Measurements from ENCODE around the gene EML6. TPM values are rescaled to one million over a fixed set of nuclear protein-coding genes. Genes with fewer than 3 reads are reported as not detected.

The EML6 gene
- polyA plus RNA-seq, 1 of the 3 experiments (the other 2 are of a cell fraction), result 1.1 TPM

DNA sequence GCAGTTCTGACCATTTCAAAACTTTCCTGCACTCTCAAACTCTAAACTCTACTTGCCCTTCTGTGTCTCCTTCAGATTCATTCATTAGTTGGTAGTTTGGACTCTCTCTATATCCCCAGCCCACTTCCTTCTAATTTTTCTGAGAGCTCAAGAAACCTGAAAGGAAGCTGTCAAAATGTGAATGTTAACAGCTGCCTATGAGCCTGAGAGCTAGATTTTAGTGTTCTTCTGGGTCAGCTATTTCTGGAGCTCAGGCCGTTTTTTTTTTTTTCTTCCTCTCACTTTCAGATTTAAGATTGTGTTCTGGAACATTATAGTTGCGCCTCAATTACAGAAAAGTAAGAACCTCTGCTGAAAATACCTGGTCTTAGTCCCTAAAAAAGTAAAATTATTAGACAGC is 253.7 kb downstream of the EML6 start:
- Histone ChIP-seq H3K9me2 (no peaks in the 10 kb centered on the region), H3K27me3 (ENCODE audit: insufficient read depth) (no peaks in the 10 kb centered on the region), H3K27ac (ENCODE audit: low read depth in 2 of 2, low read length in 1 of 2) (0 out of 4 replicates have a peak overlapping the region, but pooled peaks of 1 of the 2 experiments have one; percentile 8), H4K20me1 (ENCODE audit: insufficient read depth) (peaks cover 100% of the 10 kb centered on the region), H3K9ac (no peak overlapping the region), H3K79me2 (ENCODE audit: insufficient read depth) (peaks cover 100% of the 10 kb centered on the region), H3F3A (replicated peaks; ENCODE audit: insufficient read depth) (peaks cover 40% of the 10 kb centered on the region), H2AFZ (ENCODE audit: low read depth) (no peak overlapping the region), H3K4me2 (no peak overlapping the region), H3K36me3 (replicated peaks in 1 of 2; ENCODE audit: control insufficient read depth in 1 of 2, insufficient read depth in 2 of 2, low read length in 1 of 2) (peaks cover 70 to 88% of the 10 kb centered on the region in 2 experiments), H3K4me1 (ENCODE audit: control insufficient read depth in 1 of 2, insufficient read depth in 2 of 2, low read depth in 1 of 2, low read length in 1 of 2) (peaks cover 3 to 6% of the 10 kb centered on the region in 2 experiments; a peak in 3 of 4 replicates), H3K4me3 (ENCODE audit: low read depth in 2 of 2, low read length in 1 of 2) (no peak overlapping the region), H3K9me3 (no peaks in the 10 kb centered on the region)
- DNase-seq, result no peak
- WGBS (ENCODE audit: low lambda C conversion rate), result 94% methylated on average over 2 of the region's 2 CpGs
- CTCF ChIA-PET, result interaction anchor here (0.6 kb wide), 1 partner anchor 142 kb away, joined by 3 read pairs; no protein-coding TSS in a partner anchor
- TF ChIP-seq ELF1 (IDR thresholded peaks at IDR 0.05) (no peak), NRF1 (IDR thresholded peaks at IDR 0.05; ENCODE audit: low read depth, low read length) (no peak), NFIC (IDR thresholded peaks at IDR 0.05; ENCODE audit: borderline replicate concordance) (no peak), TCF12 (IDR thresholded peaks at IDR 0.05) (no peak), TAF1 (IDR thresholded peaks at IDR 0.05; ENCODE audit: borderline replicate concordance, low read depth, low read length) (no peak), RXRA (IDR thresholded peaks at IDR 0.05; ENCODE audit: borderline replicate concordance, low read depth) (no peak), MEF2A (IDR thresholded peaks at IDR 0.05; ENCODE audit: borderline replicate concordance, low read depth) (no peak), SIN3A (IDR thresholded peaks at IDR 0.05; ENCODE audit: borderline replicate concordance, low read depth, low read length) (no peak), FOXM1 (IDR thresholded peaks at IDR 0.05; ENCODE audit: low read depth) (no peak), EZH2phosphoT487 (IDR thresholded peaks at IDR 0.05; ENCODE audit: borderline replicate concordance, low read depth) (no peak), EP300 (IDR thresholded peaks at IDR 0.05; ENCODE audit: borderline replicate concordance in 1 of 2, low read depth in 1 of 2, low read length in 1 of 2) (no peak), CHD2 (IDR thresholded peaks at IDR 0.05; ENCODE audit: low read length, partially characterized antibody) (no peak)
- TF ChIP-seq, protein P1, sequence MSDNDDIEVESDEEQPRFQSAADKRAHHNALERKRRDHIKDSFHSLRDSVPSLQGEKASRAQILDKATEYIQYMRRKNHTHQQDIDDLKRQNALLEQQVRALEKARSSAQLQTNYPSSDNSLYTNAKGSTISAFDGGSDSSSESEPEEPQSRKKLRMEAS (IDR thresholded peaks at IDR 0.05; ENCODE audit: low read depth), result no peak
- TF ChIP-seq, protein P2, sequence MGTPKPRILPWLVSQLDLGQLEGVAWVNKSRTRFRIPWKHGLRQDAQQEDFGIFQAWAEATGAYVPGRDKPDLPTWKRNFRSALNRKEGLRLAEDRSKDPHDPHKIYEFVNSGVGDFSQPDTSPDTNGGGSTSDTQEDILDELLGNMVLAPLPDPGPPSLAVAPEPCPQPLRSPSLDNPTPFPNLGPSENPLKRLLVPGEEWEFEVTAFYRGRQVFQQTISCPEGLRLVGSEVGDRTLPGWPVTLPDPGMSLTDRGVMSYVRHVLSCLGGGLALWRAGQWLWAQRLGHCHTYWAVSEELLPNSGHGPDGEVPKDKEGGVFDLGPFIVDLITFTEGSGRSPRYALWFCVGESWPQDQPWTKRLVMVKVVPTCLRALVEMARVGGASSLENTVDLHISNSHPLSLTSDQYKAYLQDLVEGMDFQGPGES (IDR thresholded peaks at IDR 0.05; ENCODE audit: low read depth, low read length), result no peak
- TF ChIP-seq, protein P3, sequence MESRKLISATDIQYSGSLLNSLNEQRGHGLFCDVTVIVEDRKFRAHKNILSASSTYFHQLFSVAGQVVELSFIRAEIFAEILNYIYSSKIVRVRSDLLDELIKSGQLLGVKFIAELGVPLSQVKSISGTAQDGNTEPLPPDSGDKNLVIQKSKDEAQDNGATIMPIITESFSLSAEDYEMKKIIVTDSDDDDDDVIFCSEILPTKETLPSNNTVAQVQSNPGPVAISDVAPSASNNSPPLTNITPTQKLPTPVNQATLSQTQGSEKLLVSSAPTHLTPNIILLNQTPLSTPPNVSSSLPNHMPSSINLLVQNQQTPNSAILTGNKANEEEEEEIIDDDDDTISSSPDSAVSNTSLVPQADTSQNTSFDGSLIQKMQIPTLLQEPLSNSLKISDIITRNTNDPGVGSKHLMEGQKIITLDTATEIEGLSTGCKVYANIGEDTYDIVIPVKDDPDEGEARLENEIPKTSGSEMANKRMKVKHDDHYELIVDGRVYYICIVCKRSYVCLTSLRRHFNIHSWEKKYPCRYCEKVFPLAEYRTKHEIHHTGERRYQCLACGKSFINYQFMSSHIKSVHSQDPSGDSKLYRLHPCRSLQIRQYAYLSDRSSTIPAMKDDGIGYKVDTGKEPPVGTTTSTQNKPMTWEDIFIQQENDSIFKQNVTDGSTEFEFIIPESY (IDR thresholded peaks at IDR 0.05; ENCODE audit: borderline replicate concordance, low read depth), result no peak
- TF ChIP-seq, protein P4, sequence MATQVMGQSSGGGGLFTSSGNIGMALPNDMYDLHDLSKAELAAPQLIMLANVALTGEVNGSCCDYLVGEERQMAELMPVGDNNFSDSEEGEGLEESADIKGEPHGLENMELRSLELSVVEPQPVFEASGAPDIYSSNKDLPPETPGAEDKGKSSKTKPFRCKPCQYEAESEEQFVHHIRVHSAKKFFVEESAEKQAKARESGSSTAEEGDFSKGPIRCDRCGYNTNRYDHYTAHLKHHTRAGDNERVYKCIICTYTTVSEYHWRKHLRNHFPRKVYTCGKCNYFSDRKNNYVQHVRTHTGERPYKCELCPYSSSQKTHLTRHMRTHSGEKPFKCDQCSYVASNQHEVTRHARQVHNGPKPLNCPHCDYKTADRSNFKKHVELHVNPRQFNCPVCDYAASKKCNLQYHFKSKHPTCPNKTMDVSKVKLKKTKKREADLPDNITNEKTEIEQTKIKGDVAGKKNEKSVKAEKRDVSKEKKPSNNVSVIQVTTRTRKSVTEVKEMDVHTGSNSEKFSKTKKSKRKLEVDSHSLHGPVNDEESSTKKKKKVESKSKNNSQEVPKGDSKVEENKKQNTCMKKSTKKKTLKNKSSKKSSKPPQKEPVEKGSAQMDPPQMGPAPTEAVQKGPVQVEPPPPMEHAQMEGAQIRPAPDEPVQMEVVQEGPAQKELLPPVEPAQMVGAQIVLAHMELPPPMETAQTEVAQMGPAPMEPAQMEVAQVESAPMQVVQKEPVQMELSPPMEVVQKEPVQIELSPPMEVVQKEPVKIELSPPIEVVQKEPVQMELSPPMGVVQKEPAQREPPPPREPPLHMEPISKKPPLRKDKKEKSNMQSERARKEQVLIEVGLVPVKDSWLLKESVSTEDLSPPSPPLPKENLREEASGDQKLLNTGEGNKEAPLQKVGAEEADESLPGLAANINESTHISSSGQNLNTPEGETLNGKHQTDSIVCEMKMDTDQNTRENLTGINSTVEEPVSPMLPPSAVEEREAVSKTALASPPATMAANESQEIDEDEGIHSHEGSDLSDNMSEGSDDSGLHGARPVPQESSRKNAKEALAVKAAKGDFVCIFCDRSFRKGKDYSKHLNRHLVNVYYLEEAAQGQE (IDR thresholded peaks at IDR 0.05; ENCODE audit: low read depth, low read length), result no peak
- POLR2A ChIA-PET, result no interaction called here

Data from SK-N-SH (cell line).